HG03135 (cell line): ENCODE results near the gene TFIP11.

Experiments used
- ATAC-seq: cut with Tn5 transposase; IDR thresholded peaks from one replicate; pipeline ENCODE4 v1.9.1; 2021; ENCODE audit warnings: mild to moderate bottlenecking, moderate library complexity; ENCODE audit not compliant: unreplicated experiment

The TFIP11 gene

GRCh38 chr22:26481112-26481693 lies 31.1 kb downstream of the TFIP11 start:
- ATAC-seq, result no peak

- no peak for ATAC-seq
These were observed 31.7 kb downstream of the TFIP11 start for GRCh38 chr22:26480611-26480932.

- ATAC-seq, result no peak
These were observed 32.3 kb downstream of the TFIP11 start for GRCh38 chr22:26479792-26480610.

- ATAC-seq, result no peak
These were observed 33.1 kb downstream of the TFIP11 start for GRCh38 chr22:26479043-26479791.

- ATAC-seq, result no peak
These were observed 34.9 kb downstream of the TFIP11 start for GRCh38 chr22:26477341-26477731.

- ATAC-seq, result no peak
These were observed 35.5 kb downstream of the TFIP11 start for GRCh38 chr22:26476705-26477340.

- ATAC-seq, result no peak
These were observed 37.6 kb downstream of the TFIP11 start for GRCh38 chr22:26474682-26475081.

GRCh38 chr22:26471522-26471921 lies 40.8 kb downstream of the TFIP11 start:
- no peak for ATAC-seq

- no peak for ATAC-seq
These were observed 41.5 kb downstream of the TFIP11 start for GRCh38 chr22:26470807-26471206.

GRCh38 chr22:26466196-26466595 lies 46.1 kb downstream of the TFIP11 start:
- no peak for ATAC-seq

GRCh38 chr22:26464312-26464711 lies 48.0 kb downstream of the TFIP11 start:
- ATAC-seq, result no peak

GRCh38 chr22:26463688-26464087 lies 48.6 kb downstream of the TFIP11 start:
- no peak for ATAC-seq

GRCh38 chr22:26463101-26463661 lies 49.1 kb downstream of the TFIP11 start:
- no peak for ATAC-seq

- no peak for ATAC-seq
These were observed 49.6 kb downstream of the TFIP11 start for GRCh38 chr22:26462641-26463040.

GRCh38 chr22:26462051-26462450 lies 50.2 kb downstream of the TFIP11 start:
- ATAC-seq, result no peak

- no peak for ATAC-seq
These were observed 51.0 kb downstream of the TFIP11 start for GRCh38 chr22:26461188-26461810.

GRCh38 chr22:26460202-26460601 lies 52.1 kb downstream of the TFIP11 start:
- no peak for ATAC-seq

- no peak for ATAC-seq
These were observed 54.5 kb downstream of the TFIP11 start for GRCh38 chr22:26457661-26458272.

- no peak for ATAC-seq
These were observed 58.3 kb downstream of the TFIP11 start for GRCh38 chr22:26453812-26454500.

GRCh38 chr22:26453216-26453615 lies 59.1 kb downstream of the TFIP11 start:
- no peak for ATAC-seq
